ENCODE measurements around the gene EID1. TPM values are rescaled to one million over a fixed set of nuclear protein-coding genes. Genes with fewer than 3 reads are reported as not detected.

Gene EID1
- polyA plus RNA-seq, 1 of the 3 experiments (the other 2 are of a cell fraction) = 228 TPM

DNA sequence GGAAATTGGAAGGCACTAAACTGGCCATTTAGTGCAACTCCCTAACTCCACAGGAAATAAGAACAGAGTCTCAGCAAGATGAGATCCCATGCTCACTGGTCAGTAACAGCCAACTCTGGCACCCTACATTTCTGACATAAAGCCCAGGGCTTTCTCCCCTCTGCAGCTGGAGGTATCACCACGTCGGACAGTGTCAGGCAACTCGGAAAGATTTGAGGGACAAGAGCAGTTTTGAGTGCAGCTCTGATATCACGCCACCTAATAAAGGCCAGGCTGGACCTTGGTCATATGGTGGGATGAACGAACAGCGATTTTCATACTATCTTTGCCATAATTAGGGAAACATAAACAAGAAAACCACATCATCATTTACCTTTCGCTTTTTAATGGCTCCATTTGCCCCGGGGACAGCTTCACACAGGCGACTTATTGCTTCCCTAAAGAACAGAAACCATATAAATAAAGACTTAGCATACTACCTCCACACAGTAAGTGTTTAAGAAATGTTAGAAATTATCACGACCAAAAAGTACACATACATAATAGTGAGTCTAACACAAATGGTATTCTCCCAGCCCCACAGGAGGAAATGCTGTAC is 12.5 kb downstream of the EID1 start:
- TF ChIP-seq TEAD4 (IDR thresholded peaks at IDR 0.05; ENCODE audit: borderline replicate concordance, insufficient read depth) (no peak), EP300 (IDR thresholded peaks at IDR 0.05; ENCODE audit: borderline replicate concordance in 1 of 2, low read depth in 1 of 2, low read length in 1 of 2) (no peak), SIN3A (IDR thresholded peaks at IDR 0.05; ENCODE audit: borderline replicate concordance, low read depth, low read length) (no peak), RCOR1 (IDR thresholded peaks at IDR 0.05; ENCODE audit: low read length) (no peak), FOXM1 (IDR thresholded peaks at IDR 0.05; ENCODE audit: low read depth) (no peak), POLR2AphosphoS5 (IDR thresholded peaks at IDR 0.05; ENCODE audit: low read depth, low read length) (no peak)
- no peaks in the 10 kb centered on the region for H3K27me3 ChIP-seq (ENCODE audit: insufficient read depth)
- no peak overlapping the region for H3K4me3 ChIP-seq (ENCODE audit: low read depth in 2 of 2, low read length in 1 of 2)
- H3K9me3 ChIP-seq = no peaks in the 10 kb centered on the region
- ChIA-PET CTCF (interaction anchor here (1.6 kb wide), 1 partner anchor 15 kb away, joined by 3 read pairs; no protein-coding TSS in a partner anchor), POLR2A (interaction anchor here (1.8 kb wide), 1 partner anchor 13 kb away, joined by 5 read pairs; the partner anchor contains the start of gene EID1)
- peaks cover 4 to 30% of the 10 kb centered on the region in 2 experiments; a peak in 3 of 4 replicates for H3K4me1 ChIP-seq (ENCODE audit: control insufficient read depth in 1 of 2, insufficient read depth in 2 of 2, low read depth in 1 of 2, low read length in 1 of 2)
- DNase-seq = no peak
- H3K9ac ChIP-seq = no peak overlapping the region
- H4K20me1 ChIP-seq (ENCODE audit: insufficient read depth) = no peaks in the 10 kb centered on the region
- no peaks in the 10 kb centered on the region for H3K9me2 ChIP-seq
- H2AFZ ChIP-seq (ENCODE audit: low read depth) = peak overlapping the region; percentile 7
- 74% methylated on average over 10 of the region's 10 CpGs for WGBS (ENCODE audit: low lambda C conversion rate)
- no peaks in the 10 kb centered on the region for H3K79me2 ChIP-seq (ENCODE audit: insufficient read depth)
- peak overlapping the region; percentile 45 for H3K4me2 ChIP-seq
- 0 out of 4 replicates have a peak overlapping the region, but pooled peaks of 1 of the 2 experiments have one; percentile 8 for H3K27ac ChIP-seq (ENCODE audit: low read depth in 2 of 2, low read length in 1 of 2)
- H3F3A ChIP-seq (replicated peaks; ENCODE audit: insufficient read depth) = peaks cover 15% of the 10 kb centered on the region
- H3K36me3 ChIP-seq (replicated peaks in 1 of 2; ENCODE audit: control insufficient read depth in 1 of 2, insufficient read depth in 2 of 2, low read length in 1 of 2) = no peaks in the 10 kb centered on the region

- no peak for DNase-seq
Observed at GRCh38 chr15:48891232-48891765, 13.4 kb downstream of the EID1 start.

More at GRCh38 chr15:48891232-48891765, 13.4 kb downstream of the EID1 start:
- Histone ChIP-seq H3K27me3 (ENCODE audit: insufficient read depth) (no peaks in the 10 kb centered on the region), H4K20me1 (ENCODE audit: insufficient read depth) (no peaks in the 10 kb centered on the region), H3K4me1 (ENCODE audit: control insufficient read depth in 1 of 2, insufficient read depth in 2 of 2, low read depth in 1 of 2, low read length in 1 of 2) (peaks cover 4 to 30% of the 10 kb centered on the region in 2 experiments; a peak in 3 of 4 replicates), H2AFZ (ENCODE audit: low read depth) (0 out of 2 replicates have a peak overlapping the region, but pooled peaks have one; percentile 7), H3K9me3 (no peaks in the 10 kb centered on the region), H3K4me3 (ENCODE audit: low read depth in 2 of 2, low read length in 1 of 2) (no peak overlapping the region), H3K36me3 (replicated peaks in 1 of 2; ENCODE audit: control insufficient read depth in 1 of 2, insufficient read depth in 2 of 2, low read length in 1 of 2) (no peaks in the 10 kb centered on the region), H3K4me2 (no peak overlapping the region), H3F3A (replicated peaks; ENCODE audit: insufficient read depth) (peaks cover 15% of the 10 kb centered on the region), H3K9me2 (no peaks in the 10 kb centered on the region), H3K9ac (no peak overlapping the region), H3K27ac (ENCODE audit: low read depth in 2 of 2, low read length in 1 of 2) (no peak overlapping the region), H3K79me2 (ENCODE audit: insufficient read depth) (no peaks in the 10 kb centered on the region)
- 94% methylated on average over 6 of the region's 6 CpGs for WGBS (ENCODE audit: low lambda C conversion rate)
- ChIA-PET CTCF (interaction anchor here (1.1 to 1.6 kb wide), 3 partner anchors 12 to 606 kb away, joined by 3 read pairs; no protein-coding TSS in a partner anchor), POLR2A (interaction anchor here (1.8 kb wide), 1 partner anchor 14 kb away, joined by 5 read pairs; the partner anchor contains the start of gene EID1)
- TF ChIP-seq, protein P1, sequence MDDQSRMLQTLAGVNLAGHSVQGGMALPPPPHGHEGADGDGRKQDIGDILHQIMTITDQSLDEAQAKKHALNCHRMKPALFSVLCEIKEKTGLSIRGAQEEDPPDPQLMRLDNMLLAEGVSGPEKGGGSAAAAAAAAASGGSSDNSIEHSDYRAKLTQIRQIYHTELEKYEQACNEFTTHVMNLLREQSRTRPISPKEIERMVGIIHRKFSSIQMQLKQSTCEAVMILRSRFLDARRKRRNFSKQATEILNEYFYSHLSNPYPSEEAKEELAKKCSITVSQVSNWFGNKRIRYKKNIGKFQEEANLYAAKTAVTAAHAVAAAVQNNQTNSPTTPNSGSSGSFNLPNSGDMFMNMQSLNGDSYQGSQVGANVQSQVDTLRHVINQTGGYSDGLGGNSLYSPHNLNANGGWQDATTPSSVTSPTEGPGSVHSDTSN (IDR thresholded peaks at IDR 0.05) = no peak
- no peak for TF ChIP-seq CHD2 (IDR thresholded peaks at IDR 0.05; ENCODE audit: low read length, partially characterized antibody)
- TF ChIP-seq, protein P2, sequence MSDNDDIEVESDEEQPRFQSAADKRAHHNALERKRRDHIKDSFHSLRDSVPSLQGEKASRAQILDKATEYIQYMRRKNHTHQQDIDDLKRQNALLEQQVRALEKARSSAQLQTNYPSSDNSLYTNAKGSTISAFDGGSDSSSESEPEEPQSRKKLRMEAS (IDR thresholded peaks at IDR 0.05; ENCODE audit: low read depth) = no peak
- TF ChIP-seq USF2 (IDR thresholded peaks at IDR 0.05; ENCODE audit: borderline replicate concordance, low read depth, low read length) = no peak
- no peak for TF ChIP-seq FOSL2 (IDR thresholded peaks at IDR 0.05; ENCODE audit: borderline replicate concordance, low read depth)
- TF ChIP-seq JUND (IDR thresholded peaks at IDR 0.05) = no peak
- no peak for TF ChIP-seq TEAD4 (IDR thresholded peaks at IDR 0.05; ENCODE audit: borderline replicate concordance, insufficient read depth)
